ENCODE measurements around the gene E2F1. TPM values are rescaled to one million over a fixed set of nuclear protein-coding genes. Genes with fewer than 3 reads are reported as not detected.

The E2F1 gene
- total and polyA plus RNA-seq, 2 experiments from 2014 or later: 21.2 to 61.4 TPM

GRCh38 chr20:33681728-33682353 is 4.3 kb downstream of the E2F1 start:
- DNase-seq (ENCODE audit: low read depth in 1 of 2, low spot score in 1 of 2): no peak
- Histone ChIP-seq H3K36me3 (no peaks in the 10 kb centered on the region), H3K27ac (no peak overlapping the region), H3K27me3 (no peaks in the 10 kb centered on the region), H3K9me3 (ENCODE audit: low read depth) (no peaks in the 10 kb centered on the region), H3K4me3 (no peak overlapping the region), H3K4me1 (ENCODE audit: low read depth) (peaks cover 12% of the 10 kb centered on the region)
- TF ChIP-seq CTCF (IDR thresholded peaks at IDR 0.05; ENCODE audit: low read depth, low read length): no peak

- no peak for TF ChIP-seq CTCF (IDR thresholded peaks at IDR 0.05; ENCODE audit: low read depth, low read length)
Measured at GRCh38 chr20:33681288-33681687, 4.9 kb downstream of the E2F1 start.

DNA sequence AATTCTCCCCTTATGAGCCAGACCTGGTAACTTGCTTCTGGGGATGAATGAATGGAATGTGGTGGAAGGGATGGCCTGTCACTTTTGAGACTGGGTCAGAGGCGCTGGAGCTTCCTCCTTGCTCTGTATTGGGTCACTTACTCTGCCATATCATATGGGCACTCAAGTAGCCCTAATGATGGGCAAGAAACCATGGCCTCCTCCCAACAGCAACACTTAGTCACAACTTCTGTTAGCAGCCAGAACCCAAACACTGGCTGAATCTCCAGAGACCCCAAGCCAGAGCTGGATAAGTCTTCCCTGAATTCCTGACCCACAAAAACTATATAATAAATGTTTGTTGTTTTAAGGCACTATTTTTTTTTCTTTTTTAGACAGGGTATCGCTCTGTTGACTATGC is 5.5 kb downstream of the E2F1 start:
- no peak overlapping the region for H3K4me3 ChIP-seq
- no peaks in the 10 kb centered on the region for H3K36me3 ChIP-seq
- H3K27me3 ChIP-seq: no peaks in the 10 kb centered on the region
- TF ChIP-seq CTCF (IDR thresholded peaks at IDR 0.05; ENCODE audit: low read depth, low read length): no peak
- peak in 1 of 2 donors; percentile 26 for DNase-seq (ENCODE audit: low read depth in 1 of 2, low spot score in 1 of 2)
- H3K9me3 ChIP-seq (ENCODE audit: low read depth): no peaks in the 10 kb centered on the region
- peaks cover 9% of the 10 kb centered on the region for H3K4me1 ChIP-seq (ENCODE audit: low read depth)
- no peak overlapping the region for H3K27ac ChIP-seq

More at GRCh38 chr20:33681288-33681687, 4.9 kb downstream of the E2F1 start:
- H3K27ac ChIP-seq: no peak overlapping the region
- H3K4me3 ChIP-seq: no peak overlapping the region
- no peak for DNase-seq (ENCODE audit: low read depth in 1 of 2, low spot score in 1 of 2)
- peaks cover 9% of the 10 kb centered on the region for H3K4me1 ChIP-seq (ENCODE audit: low read depth)
- H3K27me3 ChIP-seq: no peaks in the 10 kb centered on the region
- no peaks in the 10 kb centered on the region for H3K36me3 ChIP-seq
- H3K9me3 ChIP-seq (ENCODE audit: low read depth): no peaks in the 10 kb centered on the region

- no peak for TF ChIP-seq CTCF (IDR thresholded peaks at IDR 0.05; ENCODE audit: low read depth, low read length)
- H3K4me1 ChIP-seq (ENCODE audit: low read depth): peaks cover 12% of the 10 kb centered on the region
- no peak for DNase-seq (ENCODE audit: low read depth in 1 of 2, low spot score in 1 of 2)
- H3K36me3 ChIP-seq: no peaks in the 10 kb centered on the region
- no peak overlapping the region for H3K27ac ChIP-seq
- H3K4me3 ChIP-seq: no peak overlapping the region
- H3K27me3 ChIP-seq: no peaks in the 10 kb centered on the region
- no peaks in the 10 kb centered on the region for H3K9me3 ChIP-seq (ENCODE audit: low read depth)
Measured at GRCh38 chr20:33679758-33680485, 6.3 kb downstream of the E2F1 start.

DNA sequence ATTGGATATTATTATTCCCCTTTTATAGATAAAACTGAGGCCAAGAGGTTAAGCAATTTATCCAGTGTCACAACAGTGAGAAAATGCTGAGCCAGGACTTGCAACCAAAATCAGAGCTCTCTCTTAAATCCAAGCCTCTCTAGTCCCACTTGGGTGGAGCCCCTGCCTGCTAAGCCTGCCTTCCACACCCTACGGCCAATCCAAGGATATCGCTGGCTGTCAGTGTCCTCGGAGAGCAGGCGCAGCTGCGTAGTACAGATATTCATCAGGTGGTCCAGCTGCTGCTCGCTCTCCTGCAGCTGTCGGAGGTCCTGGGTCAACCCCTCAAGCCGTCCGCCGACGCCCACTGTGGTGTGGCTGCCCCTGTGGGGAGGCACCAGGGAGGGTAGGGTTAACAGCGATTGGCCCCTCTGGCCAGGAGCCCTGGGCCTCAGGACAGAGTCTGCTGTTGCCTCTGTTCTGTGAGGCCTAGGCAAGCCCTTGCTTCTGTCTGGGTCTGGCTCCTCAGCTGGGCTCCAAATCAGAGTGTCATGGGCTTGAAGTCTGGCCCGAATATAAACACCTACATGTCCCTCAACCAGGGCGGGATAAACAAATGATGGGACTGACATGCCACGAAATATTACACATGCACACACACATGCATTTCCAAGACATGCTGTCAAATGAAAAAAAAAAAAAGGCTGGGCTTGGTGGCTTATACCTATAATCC is 8.0 kb downstream of the E2F1 start:
- H3K27me3 ChIP-seq: no peaks in the 10 kb centered on the region
- no peak for TF ChIP-seq CTCF (IDR thresholded peaks at IDR 0.05; ENCODE audit: low read depth, low read length)
- DNase-seq (ENCODE audit: low read depth in 1 of 2, low spot score in 1 of 2): no peak
- H3K27ac ChIP-seq: no peak overlapping the region
- peaks cover 17% of the 10 kb centered on the region for H3K4me1 ChIP-seq (ENCODE audit: low read depth)
- no peaks in the 10 kb centered on the region for H3K9me3 ChIP-seq (ENCODE audit: low read depth)
- no peak overlapping the region for H3K4me3 ChIP-seq
- no peaks in the 10 kb centered on the region for H3K36me3 ChIP-seq
